Omental fat pad (tissue), 4 donors: ENCODE data around the gene FAM131C. TPM values are rescaled to one million over a fixed set of nuclear protein-coding genes. Genes with fewer than 3 reads are reported as not detected.

Experiments used
- ATAC-seq: fragments of 150-250 bp; one replicate; pipeline ENCODE4 v1.9.1; 2016; ENCODE audit warnings: mild to moderate bottlenecking, moderate library complexity; ENCODE audit not compliant: low FRiP score
- DNase-seq: peaks from one replicate; pipeline ENCODE4 v3.0.0-alpha.2; 2019; ENCODE audit warnings: low spot score
- CTCF ChIP-seq, 3 donors: fragments of 450-650 bp; IDR thresholded peaks; one replicate each; pipeline ENCODE4 v1.5.1; 2016 to 2017; ENCODE audit warnings: antibody characterized with exemption in 3 of 3, mild to moderate bottlenecking in 3 of 3, moderate library complexity in 2 of 3
- total RNA-seq, 4 donors: library from RNA; depleted of rRNA; stranded (reverse); fragments of >200 nt; gene quantifications; one replicate each; pipeline ENCODE4 v1.1.0, GENCODE V29; 2016

The FAM131C gene
- total RNA-seq, 4 donors from 2014 or later: not detected

GRCh38 chr1:16101623-16102022 is 28.2 kb upstream of the FAM131C start:
- DNase-seq: no peak
- no peak for TF ChIP-seq CTCF (IDR thresholded peaks at IDR 0.05)
- ATAC-seq: no peak

- ATAC-seq (no peak), DNase-seq (no peak)
- TF ChIP-seq CTCF (IDR thresholded peaks at IDR 0.05): no peak
Measured at GRCh38 chr1:16099412-16099811, 26.0 kb upstream of the FAM131C start.

GRCh38 chr1:16095447-16095846 is 22.0 kb upstream of the FAM131C start:
- TF ChIP-seq CTCF (IDR thresholded peaks at IDR 0.05): no peak
- ATAC-seq: no peak
- DNase-seq: no peak

GRCh38 chr1:16094453-16095158 is 21.2 kb upstream of the FAM131C start:
- DNase-seq (no peak), ATAC-seq (no peak)
- TF ChIP-seq CTCF (IDR thresholded peaks at IDR 0.05): no peak

- DNase-seq (no peak), ATAC-seq (no peak)
- no peak for TF ChIP-seq CTCF (IDR thresholded peaks at IDR 0.05)
Measured at GRCh38 chr1:16093611-16094010, 20.2 kb upstream of the FAM131C start.

- ATAC-seq (no peak), DNase-seq (no peak)
- no peak for TF ChIP-seq CTCF (IDR thresholded peaks at IDR 0.05)
Measured at GRCh38 chr1:16092923-16093511, 19.6 kb upstream of the FAM131C start.
